KMS-11 (cell line): ENCODE results near the gene HLA-E.

ENCODE experiments used
- H2AFZ ChIP-seq: fragments of 200-600 bp; sonication (generic); 2 replicates; pipeline ENCODE4 v1.6.1; 2016; ENCODE audit warnings: antibody characterized with exemption, mixed run types, low read depth
- H3K27ac ChIP-seq: fragments of 200-600 bp; sonication (generic); 2 replicates; pipeline ENCODE4 v1.6.1; 2016; ENCODE audit warnings: mild to moderate bottlenecking, mixed run types
- H3K27me3 ChIP-seq: fragments of 200-600 bp; sonication (generic); 2 replicates; pipeline ENCODE4 v1.6.1; 2017; ENCODE audit warnings: mild to moderate bottlenecking, low read depth, mixed run types, moderate library complexity; ENCODE audit not compliant: insufficient read depth
- H3K36me3 ChIP-seq: fragments of 200-600 bp; sonication (generic); 2 replicates; pipeline ENCODE4 v1.6.1; 2017; ENCODE audit warnings: mild to moderate bottlenecking, mixed run types; ENCODE audit not compliant: insufficient read depth
- H3K4me1 ChIP-seq: fragments of 200-600 bp; sonication (generic); 2 replicates; pipeline ENCODE4 v1.6.1; 2016; ENCODE audit warnings: mild to moderate bottlenecking, low read depth, mixed run types; ENCODE audit not compliant: poor library complexity, severe bottlenecking
- H3K4me2 ChIP-seq: fragments of 200-600 bp; sonication (generic); 2 replicates; pipeline ENCODE4 v1.7.0; 2016; ENCODE audit warnings: mild to moderate bottlenecking, mixed run types
- H3K4me3 ChIP-seq: fragments of 200-600 bp; sonication (generic); IDR thresholded peaks from 2 replicates; pipeline ENCODE4 v1.6.1; 2017; ENCODE audit warnings: low read depth, low read length, mixed read lengths; ENCODE audit not compliant: insufficient read depth
- H3K79me2 ChIP-seq: fragments of 200-600 bp; sonication (generic); 2 replicates; pipeline ENCODE4 v1.6.1; 2016; ENCODE audit warnings: low read depth, mixed run types; ENCODE audit not compliant: insufficient read depth
- H3K9ac ChIP-seq: fragments of 200-600 bp; sonication (generic); 2 replicates; pipeline ENCODE4 v1.6.1; 2016; ENCODE audit warnings: mild to moderate bottlenecking, mixed run types
- H4K20me1 ChIP-seq: fragments of 200-600 bp; sonication (generic); 2 replicates; pipeline ENCODE4 v1.6.1; 2016; ENCODE audit warnings: mild to moderate bottlenecking, mixed run types; ENCODE audit not compliant: insufficient read depth
- TF ChIP-seq, protein P1 (sequence below): fragments of 200-600 bp; sonication (generic); conservative IDR thresholded peaks from 2 replicates; pipeline ENCODE4 v1.6.1; 2017; ENCODE audit warnings: low read depth, mild to moderate bottlenecking, antibody characterized with exemption, low read length, moderate library complexity, mixed read lengths

Gene HLA-E

DNA sequence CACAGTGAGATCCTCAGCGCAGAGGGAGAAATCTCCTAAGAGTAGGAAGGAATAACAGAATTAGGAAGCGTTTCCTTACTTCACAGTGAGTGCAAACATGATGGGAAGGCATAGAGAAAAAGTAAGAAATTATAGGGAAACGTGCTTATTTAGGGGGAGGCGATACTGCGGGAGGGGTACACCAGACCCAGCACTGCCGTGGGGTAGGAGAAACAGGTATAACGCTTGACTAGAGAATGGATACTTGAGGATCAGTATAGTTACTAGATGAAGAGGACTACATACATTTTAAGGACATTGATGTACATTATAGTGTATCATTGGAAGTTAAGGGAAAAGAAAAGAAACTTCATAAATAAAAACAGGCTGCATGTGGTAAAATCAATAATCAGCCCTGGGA is 26.8 kb upstream of the HLA-E start:
- Histone ChIP-seq H3K27me3 (peaks cover 99% of the 10 kb centered on the region), H3K4me2 (no peak overlapping the region), H3K36me3 (no peaks in the 10 kb centered on the region), H3K79me2 (no peaks in the 10 kb centered on the region), H3K9ac (no peak overlapping the region), H4K20me1 (no peaks in the 10 kb centered on the region), H3K4me1 (peaks cover 15% of the 10 kb centered on the region), H2AFZ (no peak overlapping the region), H3K4me3 (no peak overlapping the region), H3K27ac (no peak overlapping the region)
- TF ChIP-seq, protein P1, sequence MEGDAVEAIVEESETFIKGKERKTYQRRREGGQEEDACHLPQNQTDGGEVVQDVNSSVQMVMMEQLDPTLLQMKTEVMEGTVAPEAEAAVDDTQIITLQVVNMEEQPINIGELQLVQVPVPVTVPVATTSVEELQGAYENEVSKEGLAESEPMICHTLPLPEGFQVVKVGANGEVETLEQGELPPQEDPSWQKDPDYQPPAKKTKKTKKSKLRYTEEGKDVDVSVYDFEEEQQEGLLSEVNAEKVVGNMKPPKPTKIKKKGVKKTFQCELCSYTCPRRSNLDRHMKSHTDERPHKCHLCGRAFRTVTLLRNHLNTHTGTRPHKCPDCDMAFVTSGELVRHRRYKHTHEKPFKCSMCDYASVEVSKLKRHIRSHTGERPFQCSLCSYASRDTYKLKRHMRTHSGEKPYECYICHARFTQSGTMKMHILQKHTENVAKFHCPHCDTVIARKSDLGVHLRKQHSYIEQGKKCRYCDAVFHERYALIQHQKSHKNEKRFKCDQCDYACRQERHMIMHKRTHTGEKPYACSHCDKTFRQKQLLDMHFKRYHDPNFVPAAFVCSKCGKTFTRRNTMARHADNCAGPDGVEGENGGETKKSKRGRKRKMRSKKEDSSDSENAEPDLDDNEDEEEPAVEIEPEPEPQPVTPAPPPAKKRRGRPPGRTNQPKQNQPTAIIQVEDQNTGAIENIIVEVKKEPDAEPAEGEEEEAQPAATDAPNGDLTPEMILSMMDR, result no peak

DNA sequence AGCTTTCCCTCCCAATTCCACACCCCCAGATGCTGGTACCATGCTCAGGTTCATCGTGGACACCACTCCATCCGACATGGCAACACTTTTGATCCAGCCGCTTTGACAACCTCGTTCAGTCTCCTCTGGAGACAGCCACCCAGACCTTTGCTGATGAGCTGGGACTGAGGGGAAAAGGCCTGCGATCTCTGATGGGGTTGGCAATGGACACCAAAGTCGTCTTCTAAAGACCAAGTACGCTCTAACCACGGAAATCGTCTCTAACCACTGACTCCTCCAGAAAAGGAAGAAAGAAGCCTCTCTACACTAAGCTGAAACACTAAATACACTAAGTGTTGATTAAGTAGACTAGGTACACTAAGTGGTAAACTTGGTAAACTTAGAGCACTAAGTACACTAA is 26.1 kb upstream of the HLA-E start:
- TF ChIP-seq, protein P1, result no peak
- Histone ChIP-seq H3K79me2 (no peaks in the 10 kb centered on the region), H3K9ac (no peak overlapping the region), H2AFZ (0 out of 2 replicates have a peak overlapping the region, but pooled peaks have one; percentile 18), H3K4me3 (no peak overlapping the region), H3K27me3 (peaks cover 98% of the 10 kb centered on the region), H3K27ac (no peak overlapping the region), H4K20me1 (no peaks in the 10 kb centered on the region), H3K4me1 (peaks cover 15% of the 10 kb centered on the region), H3K4me2 (peak overlapping the region; percentile 40), H3K36me3 (no peaks in the 10 kb centered on the region)

DNA sequence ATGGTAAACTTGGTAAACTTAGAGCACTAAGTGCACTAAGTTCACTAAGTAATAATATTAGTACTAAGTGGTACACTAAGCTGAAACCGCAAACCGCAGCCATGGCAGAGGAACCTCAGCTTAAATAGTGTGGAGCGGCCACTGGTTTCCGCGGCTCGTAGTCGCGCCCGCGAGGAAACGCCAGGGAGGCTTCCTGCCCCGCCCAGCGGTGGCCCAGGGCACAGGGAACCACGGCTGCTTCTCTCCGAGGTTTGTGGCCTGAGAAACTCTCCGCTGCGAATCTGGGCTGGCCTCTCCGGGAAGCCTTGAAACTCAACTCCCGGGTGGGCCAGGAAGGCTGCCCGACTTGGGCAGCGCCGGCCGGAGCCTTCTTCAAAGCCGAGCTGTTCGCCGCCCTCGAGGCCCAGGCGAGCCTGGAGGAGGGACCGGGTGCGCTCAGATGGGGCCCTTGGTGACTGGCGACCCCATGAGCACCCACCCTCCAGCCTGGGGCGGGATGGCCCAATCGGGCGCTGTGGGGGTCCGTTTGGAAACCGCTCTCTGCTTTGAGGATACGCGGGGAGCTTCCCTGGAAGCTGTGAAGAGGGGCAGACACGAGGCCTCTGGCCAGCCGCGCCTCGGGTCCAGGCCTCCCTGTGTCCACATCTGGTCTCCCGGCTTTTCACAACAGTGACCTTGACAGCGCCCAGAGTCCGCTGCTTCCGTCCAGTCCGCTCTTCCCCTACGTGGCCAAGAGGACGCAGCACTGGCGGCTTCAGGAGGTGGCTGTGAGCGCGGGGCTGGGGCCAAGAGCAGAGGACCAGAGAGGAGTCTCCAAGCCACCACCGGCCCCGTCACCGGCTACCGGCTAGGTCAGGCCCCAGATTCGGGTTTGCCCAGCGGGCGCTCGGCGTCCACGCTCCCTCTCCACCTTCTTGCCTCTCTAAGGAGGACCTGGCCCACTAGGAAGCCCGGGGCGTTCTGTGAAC is 25.4 kb upstream of the HLA-E start:
- Histone ChIP-seq H3K36me3 (no peaks in the 10 kb centered on the region), H3K4me3 (no peak overlapping the region), H3K9ac (no peak overlapping the region), H3K27ac (no peak overlapping the region), H3K4me2 (peak overlapping the region; percentile 40), H3K4me1 (peaks cover 15% of the 10 kb centered on the region), H4K20me1 (no peaks in the 10 kb centered on the region), H3K27me3 (peaks cover 96% of the 10 kb centered on the region), H2AFZ (0 out of 2 replicates have a peak overlapping the region, but pooled peaks have one; percentile 18), H3K79me2 (no peaks in the 10 kb centered on the region)
- TF ChIP-seq, protein P1, result no peak

DNA sequence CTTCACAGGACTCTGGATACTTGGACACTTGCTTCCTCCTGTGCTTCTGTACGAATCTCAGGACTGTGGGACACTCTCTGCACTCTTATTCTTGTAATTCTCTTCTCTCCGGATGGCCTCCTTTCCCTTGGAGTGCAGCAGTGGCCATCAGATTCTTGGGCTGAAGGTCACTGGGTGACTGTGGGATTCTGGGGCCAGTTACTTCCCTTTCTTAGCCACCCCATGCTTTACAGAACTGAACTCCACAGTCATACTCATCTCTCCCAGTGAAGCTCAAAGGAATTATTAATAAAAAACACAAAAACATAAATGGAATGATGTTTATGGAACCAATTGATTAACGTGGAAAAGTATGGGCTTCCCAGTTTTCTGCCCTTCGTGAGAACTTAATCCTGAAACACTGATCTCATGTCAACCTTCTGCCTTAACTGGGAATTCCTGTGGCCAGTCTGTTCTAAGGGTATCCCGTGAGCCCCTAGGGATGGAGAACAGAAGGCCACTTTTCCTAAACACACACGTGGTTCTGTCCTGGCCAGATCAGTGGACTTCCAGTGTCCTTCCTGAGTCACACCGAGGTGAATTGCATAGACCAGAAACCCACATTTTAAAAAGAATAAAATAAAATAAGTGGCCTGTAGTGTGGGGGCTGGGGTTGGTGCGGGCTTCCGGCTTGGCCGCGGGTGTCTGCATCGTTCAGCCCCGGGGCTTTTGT is 23.6 kb upstream of the HLA-E start:
- Histone ChIP-seq H4K20me1 (no peaks in the 10 kb centered on the region), H3K36me3 (no peaks in the 10 kb centered on the region), H3K4me3 (no peak overlapping the region), H3K27ac (no peak overlapping the region), H3K4me2 (peak overlapping the region; percentile 80; the same call in 1 of the 2 replicates), H3K27me3 (peaks cover 96% of the 10 kb centered on the region), H3K4me1 (peaks cover 15% of the 10 kb centered on the region), H3K79me2 (no peaks in the 10 kb centered on the region), H2AFZ (peak overlapping the region; percentile 84; the same call in 1 of the 2 replicates), H3K9ac (no peak overlapping the region)
- TF ChIP-seq, protein P1, result no peak
